ENCODE measurements around the gene MED15.

MED15 gene

GRCh38 chr22:20510811-20511577 is 3.6 kb downstream of the MED15 start:
- DNase-seq (ENCODE audit: low spot score), result no peak

- DNase-seq (ENCODE audit: low spot score), result no peak
These were observed 4.3 kb downstream of the MED15 start for GRCh38 chr22:20511578-20512229.

GRCh38 chr22:20514658-20515406 is 7.4 kb downstream of the MED15 start:
- DNase-seq (ENCODE audit: low spot score), result peak; percentile 71

- DNase-seq (ENCODE audit: low spot score), result no peak
These were observed 9.0 kb downstream of the MED15 start for GRCh38 chr22:20516399-20516798.

- DNase-seq (ENCODE audit: low spot score), result no peak
These were observed 10.0 kb downstream of the MED15 start for GRCh38 chr22:20517422-20517821.

- DNase-seq (ENCODE audit: low spot score), result no peak
These were observed 10.6 kb downstream of the MED15 start for GRCh38 chr22:20517841-20518592.

- no peak for DNase-seq (ENCODE audit: low spot score)
These were observed 12.1 kb downstream of the MED15 start for GRCh38 chr22:20519558-20519957.

- DNase-seq (ENCODE audit: low spot score), result no peak
These were observed 12.7 kb downstream of the MED15 start for GRCh38 chr22:20520093-20520511.

GRCh38 chr22:20522134-20523004 is 15.0 kb downstream of the MED15 start:
- no peak for DNase-seq (ENCODE audit: low spot score)

- DNase-seq (ENCODE audit: low spot score), result no peak
These were observed 15.9 kb downstream of the MED15 start for GRCh38 chr22:20523086-20523983.

- DNase-seq (ENCODE audit: low spot score), result no peak
These were observed 16.6 kb downstream of the MED15 start for GRCh38 chr22:20524004-20524481.

- no peak for DNase-seq (ENCODE audit: low spot score)
These were observed 17.6 kb downstream of the MED15 start for GRCh38 chr22:20525048-20525447.

- DNase-seq (ENCODE audit: low spot score), result no peak
These were observed 18.9 kb downstream of the MED15 start for GRCh38 chr22:20526305-20526627.

- DNase-seq (ENCODE audit: low spot score), result peak; percentile 41
These were observed 19.4 kb downstream of the MED15 start for GRCh38 chr22:20526628-20527355.

- DNase-seq (ENCODE audit: low spot score), result no peak
These were observed 21.1 kb downstream of the MED15 start for GRCh38 chr22:20528405-20528978.

- no peak for DNase-seq (ENCODE audit: low spot score)
These were observed 23.2 kb downstream of the MED15 start for GRCh38 chr22:20530368-20531153.

- DNase-seq (ENCODE audit: low spot score), result no peak
These were observed 23.7 kb downstream of the MED15 start for GRCh38 chr22:20531154-20531403.

GRCh38 chr22:20531404-20532201 is 24.2 kb downstream of the MED15 start:
- no peak for DNase-seq (ENCODE audit: low spot score)

All from RKO (cell line).